K562 (cell line): Measurements from ENCODE around the gene SESN3. TPM values are rescaled to one million over a fixed set of nuclear protein-coding genes. Genes with fewer than 3 reads are reported as not detected.

Source experiments
- BCLAF1 ChIP-seq, 2 experiments: fragments of 450-650 bp in 1 of 2; IDR thresholded peaks; 2 replicates each; pipeline ENCODE4 v1.6.1; 2011 to 2017; ENCODE audit warnings: low read depth in 2 of 2, antibody characterized with exemption in 1 of 2, borderline replicate concordance in 1 of 2, low read length in 1 of 2, mild to moderate bottlenecking in 1 of 2, mixed read lengths in 1 of 2; ENCODE audit not compliant: control insufficient read depth in 1 of 2
- FOXP4 ChIP-seq: sonication (generic); formaldehyde crosslinking; IDR thresholded peaks from 2 replicates; pipeline ENCODE4 v1.8.0; 2022; ENCODE audit warnings: mild to moderate bottlenecking, missing genetic modification reagents, borderline replicate concordance
- ID3 ChIP-seq, 2 experiments: fragments of 250-450 bp in 1 of 2; fragments of 450-650 bp in 1 of 2; sonication (Bioruptor Pico) in 1 of 2; IDR thresholded peaks; 2 replicates each; pipeline versions ENCODE4 v1.6.1 to v1.8.0; 2016 to 2021; ENCODE audit warnings: mild to moderate bottlenecking in 2 of 2, moderate library complexity in 2 of 2, missing compliant biosample characterization in 1 of 2, missing genetic modification characterization in 1 of 2
- MBD2 ChIP-seq: sonication (generic); IDR thresholded peaks from 2 replicates; pipeline ENCODE4 v1.6.1; 2016; ENCODE audit warnings: low read depth, borderline replicate concordance
- MTF1 ChIP-seq: fragments of 250-450 bp; sonication (Bioruptor Pico); IDR thresholded peaks from 2 replicates; pipeline ENCODE4 v1.9.0; 2021; ENCODE audit warnings: moderate library complexity, mild to moderate bottlenecking, inconsistent platforms, borderline replicate concordance
- RFX7 ChIP-seq: fragments of 250-450 bp; sonication (Bioruptor Pico); IDR thresholded peaks from 2 replicates; pipeline ENCODE4 v1.5.1; 2021; ENCODE audit warnings: mild to moderate bottlenecking
- ZC3H8 ChIP-seq: fragments of 450-650 bp; IDR thresholded peaks from 2 replicates; pipeline ENCODE4 v1.6.1; 2017
- ZNF398 ChIP-seq: fragments of 250-450 bp; sonication (Bioruptor Pico); IDR thresholded peaks from 2 replicates; pipeline ENCODE4 v1.8.0; 2021; ENCODE audit warnings: moderate library complexity, mild to moderate bottlenecking, inconsistent platforms
- polyA plus RNA-seq, 8 experiments: library from polyadenylated mRNA; depleted of rRNA in 4 of 8; stranded (reverse) in 5 of 8; unstranded in 3 of 8; fragments of >200 nt; fragmentation: Nextera tagmentation in 2 of 8; fragmentation: Illumina TruSeq in 1 of 8; extraction: Ambion mirVana in 2 of 8; extraction: Trizol in 1 of 8; gene quantifications; 2 replicates each; pipeline versions ENCODE4 v1.2.1 to v1.2.3, GENCODE V29; 2011 to 2014; ENCODE audit warnings: inconsistent platforms in 1 of 8, missing spikeins in 1 of 8
- total RNA-seq, 7 experiments: library from RNA; depleted of rRNA in 6 of 7; stranded (reverse); fragments of >200 nt in 6 of 7; fragmentation: Illumina TruSeq in 2 of 7; extraction: Trizol in 2 of 7; gene quantifications; 2 replicates each; pipeline versions ENCODE4 v1.2.1 to v1.2.3, GENCODE V29; 2011 to 2021; ENCODE audit warnings: low replicate concordance in 1 of 7

SESN3 gene
- total and polyA plus RNA-seq, 9 of the 15 experiments (the other 6 are each of a cell fraction or from before 2014, with no cell fraction given), result 0.44 to 2.6 (median 1.5) TPM

- TF ChIP-seq BCLAF1 (IDR thresholded peaks at IDR 0.05; ENCODE audit: borderline replicate concordance in 1 of 2, control insufficient read depth in 1 of 2, low read depth in 2 of 2, low read length in 1 of 2) (no peak), MBD2 (no peak), MTF1 (CRISPR knock-in tag) (no peak), ID3 (CRISPR knock-in tag; IDR thresholded peaks at IDR 0.05) (no peak), ID3 (tag; IDR thresholded peaks at IDR 0.05) (no peak), ZC3H8 (no peak), FOXP4 (CRISPR knock-in tag) (no peak), RFX7 (CRISPR knock-in tag) (no peak), ZNF398 (CRISPR knock-in tag) (no peak)
These were observed 12.7 kb upstream of the SESN3 start (continued) for GRCh38 chr11:95243673-95244072.
